Measurements from ENCODE around the gene KIRREL3.

GRCh38 chr11:126396965-126397364 lies 603.6 kb downstream of the KIRREL3 start:
- TF ChIP-seq ZFP36 (IDR thresholded peaks at IDR 0.05; ENCODE audit: low read depth, low read length, partially characterized antibody) (no peak), ATF7 (IDR thresholded peaks at IDR 0.05) (no peak), MED1 (CRISPR knock-in tag; IDR thresholded peaks at IDR 0.05; ENCODE audit: borderline replicate concordance) (no peak), KDM5B (IDR thresholded peaks at IDR 0.05; ENCODE audit: insufficient replicate concordance, low read depth, low read length) (no peak), CBFB (CRISPR knock-in tag; IDR thresholded peaks at IDR 0.05) (no peak), POLR2AphosphoS2 (IDR thresholded peaks at IDR 0.05; ENCODE audit: low read length) (no peak), CBX3 (IDR thresholded peaks at IDR 0.05; ENCODE audit: borderline replicate concordance in 1 of 2, low read length in 2 of 2) (no peak)

Data from K562 (cell line).